Mucosa of stomach (tissue), 1 donor: ENCODE measurements around the gene TRIM73.
"Not testable (repeated sequence)": the region's sequence is repeated elsewhere in the genome, so short reads cannot be mapped to it uniquely, and the experiment has no call there.

ENCODE experiments used
- H3K27me3 ChIP-seq: one replicate; pipeline ENCODE4 v1.7.0; 2013; ENCODE audit warnings: mild to moderate bottlenecking, low read length; ENCODE audit not compliant: control insufficient read depth, insufficient read depth
- H3K36me3 ChIP-seq: one replicate; pipeline ENCODE4 v1.7.0; 2013; ENCODE audit warnings: low read length; ENCODE audit not compliant: control insufficient read depth, insufficient read depth
- H3K4me1 ChIP-seq: one replicate; pipeline ENCODE4 v1.7.0; 2013; ENCODE audit warnings: mild to moderate bottlenecking, low read length; ENCODE audit not compliant: control insufficient read depth, insufficient read depth
- H3K4me3 ChIP-seq: one replicate; pipeline ENCODE4 v1.7.0; 2013; ENCODE audit warnings: low read length
- H3K9ac ChIP-seq: one replicate; pipeline ENCODE4 v1.7.0; 2013; ENCODE audit warnings: mild to moderate bottlenecking, low read length, moderate library complexity
- H3K9me3 ChIP-seq: one replicate; pipeline ENCODE4 v1.7.0; 2013; ENCODE audit warnings: mild to moderate bottlenecking, low read length, moderate library complexity; ENCODE audit not compliant: control insufficient read depth
- donor health status: Pancreatic carcinoma.

TRIM73 gene

DNA sequence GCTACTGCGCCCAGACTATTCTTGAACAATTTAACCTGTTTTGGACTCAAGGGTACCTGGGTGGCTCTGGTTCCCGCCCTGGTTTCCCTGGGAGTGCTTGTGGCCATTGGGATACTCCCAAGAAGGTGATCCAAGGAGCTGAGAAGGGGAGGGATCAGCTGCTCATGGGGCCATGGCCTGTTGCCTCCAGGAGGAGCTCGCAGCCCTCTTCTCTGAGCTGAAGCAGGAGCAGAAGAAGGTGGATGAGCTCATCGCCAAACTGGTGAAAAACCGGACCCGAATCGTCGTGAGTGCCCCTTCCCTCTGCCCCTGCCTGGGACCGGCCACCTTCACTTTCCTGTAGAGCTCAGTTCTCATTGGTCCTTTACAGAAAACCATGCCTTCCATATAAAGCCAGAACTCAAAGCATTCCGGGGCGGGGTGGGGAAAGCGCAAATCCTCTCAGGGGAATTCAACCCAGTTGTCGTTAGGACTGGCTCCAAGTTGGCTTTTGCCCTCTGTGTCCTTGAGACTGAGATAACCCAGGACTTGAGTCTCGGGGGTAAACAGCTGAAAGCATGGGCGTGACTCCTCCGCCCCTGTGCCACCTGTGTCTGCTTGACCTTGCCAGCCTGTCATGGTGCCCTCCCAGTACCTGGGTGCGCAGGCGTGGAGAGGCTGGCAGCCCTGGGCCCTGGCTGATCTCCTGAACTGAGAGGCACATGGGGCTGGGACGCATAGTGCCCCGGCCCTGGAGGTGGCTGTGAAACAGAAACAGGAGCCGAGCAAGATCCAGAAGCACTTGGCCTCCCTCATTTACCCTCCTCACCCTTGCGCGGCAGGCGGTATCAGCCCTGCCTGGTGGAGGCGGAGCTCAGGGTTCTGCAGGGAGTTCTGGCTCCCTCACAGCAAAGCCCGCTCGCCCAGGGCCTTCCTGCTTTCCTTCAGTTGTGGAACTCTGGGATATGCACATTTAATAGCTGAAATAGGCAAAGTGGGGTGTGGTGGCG lies 8.3 kb downstream of the TRIM73 start:
- not testable (repeated sequence) for H3K4me3 ChIP-seq, H3K36me3 ChIP-seq, H3K9me3 ChIP-seq, H3K27me3 ChIP-seq, H3K9ac ChIP-seq, H3K4me1 ChIP-seq

DNA sequence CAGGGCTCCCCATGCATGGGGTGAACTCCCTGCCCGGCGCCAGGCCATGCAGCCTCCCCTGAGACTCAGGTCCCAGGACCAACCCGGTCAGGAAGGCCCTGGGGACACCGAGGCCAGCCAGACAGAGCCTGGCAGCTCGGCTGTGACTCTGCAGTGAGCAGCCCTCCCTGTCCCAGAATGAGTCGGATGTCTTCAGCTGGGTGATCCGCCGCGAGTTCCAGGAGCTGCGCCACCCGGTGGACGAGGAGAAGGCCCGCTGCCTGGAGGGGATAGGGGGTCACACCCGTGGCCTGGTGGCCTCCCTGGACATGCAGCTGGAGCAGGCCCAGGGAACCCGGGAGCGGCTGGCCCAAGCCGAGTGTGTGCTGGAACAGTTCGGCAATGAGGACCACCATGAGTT lies 9.2 kb downstream of the TRIM73 start:
- H3K36me3 ChIP-seq, H3K4me3 ChIP-seq, H3K9me3 ChIP-seq, H3K27me3 ChIP-seq, H3K9ac ChIP-seq, H3K4me1 ChIP-seq: not testable (repeated sequence)

DNA sequence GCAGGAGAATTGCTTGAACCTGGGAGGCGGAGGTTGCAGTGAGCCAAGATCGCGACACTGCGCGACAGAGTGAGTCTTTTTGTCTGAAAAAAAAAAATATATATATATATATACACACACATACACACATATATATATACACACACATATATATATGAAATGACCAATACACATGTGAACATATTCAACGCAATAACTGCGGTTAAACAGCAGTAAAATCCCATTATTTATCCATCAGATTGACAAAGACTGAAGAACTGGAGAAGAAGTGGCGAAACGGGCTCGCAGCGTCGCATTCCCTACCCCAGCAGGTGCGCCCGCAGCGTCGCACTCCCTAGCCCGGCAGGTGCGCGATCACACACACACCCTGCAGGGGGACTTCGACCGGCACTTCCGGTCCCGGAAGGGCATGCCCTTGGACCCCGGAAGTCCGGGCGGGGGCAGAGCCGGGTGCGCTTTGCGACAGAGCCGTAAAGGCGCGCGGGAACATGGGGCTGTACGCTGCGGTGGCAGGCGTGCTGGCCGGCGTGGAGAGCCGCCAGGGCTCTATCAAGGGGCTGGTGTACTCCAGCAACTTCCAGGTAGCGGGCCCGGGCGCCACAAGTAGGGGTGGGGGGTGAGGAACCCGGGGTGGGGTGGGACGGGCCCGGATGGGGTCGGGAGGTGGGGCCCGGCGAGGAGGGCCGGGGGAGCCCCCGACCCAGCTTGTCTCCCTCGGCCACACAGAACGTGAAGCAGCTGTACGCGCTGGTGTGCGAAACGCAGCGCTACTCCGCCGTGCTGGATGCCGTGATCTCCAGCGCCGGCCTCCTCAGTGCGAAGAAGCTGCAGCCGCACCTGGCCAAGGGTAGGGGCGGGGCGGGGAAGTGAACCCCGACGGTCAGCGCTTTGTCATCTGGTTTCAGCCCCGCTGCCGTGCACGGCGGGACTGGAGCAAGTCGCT lies 14.7 kb downstream of the TRIM73 start:
- H3K27me3 ChIP-seq, H3K4me3 ChIP-seq, H3K9ac ChIP-seq, H3K4me1 ChIP-seq, H3K36me3 ChIP-seq, H3K9me3 ChIP-seq: not testable (repeated sequence)

DNA sequence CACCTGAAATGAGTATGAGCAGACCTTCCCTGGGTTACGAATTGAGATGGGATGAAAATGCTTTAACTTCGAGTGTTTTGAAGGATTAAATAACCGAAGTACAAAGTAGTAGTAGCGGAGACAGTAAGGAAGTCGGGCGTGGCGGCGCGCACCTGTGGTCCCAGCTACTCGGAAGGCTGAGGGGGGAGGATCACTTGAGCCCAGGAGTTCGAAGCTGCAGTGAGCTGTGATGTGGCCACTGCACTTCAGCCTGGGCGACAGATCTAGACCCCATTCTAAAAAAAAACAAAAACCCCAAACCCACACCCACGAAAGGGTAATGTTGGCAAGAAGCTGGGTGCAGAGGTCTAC lies 15.4 kb downstream of the TRIM73 start:
- H3K9ac ChIP-seq, H3K9me3 ChIP-seq, H3K4me1 ChIP-seq, H3K4me3 ChIP-seq, H3K27me3 ChIP-seq, H3K36me3 ChIP-seq: not testable (repeated sequence)

DNA sequence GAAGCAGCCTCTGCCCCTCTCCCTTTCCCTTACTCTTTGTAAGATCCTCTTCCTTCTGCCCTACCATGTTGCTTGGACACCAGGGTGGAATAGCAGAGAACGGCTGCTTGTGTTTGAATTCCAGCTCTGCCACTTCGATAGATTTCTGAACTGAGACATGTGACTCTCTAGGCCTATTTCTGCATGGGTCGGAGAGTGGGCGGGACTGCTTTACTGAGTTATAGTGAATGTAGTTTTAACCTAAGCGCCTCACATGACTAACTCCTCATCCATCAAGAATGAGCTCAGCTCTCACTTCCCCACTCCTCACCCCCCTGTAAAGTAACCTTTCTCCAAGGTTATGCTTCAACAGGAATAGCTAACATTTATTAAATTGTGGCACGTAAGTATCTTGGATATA lies 18.8 kb downstream of the TRIM73 start:
- not testable (repeated sequence) for H3K4me3 ChIP-seq, H3K36me3 ChIP-seq, H3K9ac ChIP-seq, H3K4me1 ChIP-seq, H3K9me3 ChIP-seq, H3K27me3 ChIP-seq

DNA sequence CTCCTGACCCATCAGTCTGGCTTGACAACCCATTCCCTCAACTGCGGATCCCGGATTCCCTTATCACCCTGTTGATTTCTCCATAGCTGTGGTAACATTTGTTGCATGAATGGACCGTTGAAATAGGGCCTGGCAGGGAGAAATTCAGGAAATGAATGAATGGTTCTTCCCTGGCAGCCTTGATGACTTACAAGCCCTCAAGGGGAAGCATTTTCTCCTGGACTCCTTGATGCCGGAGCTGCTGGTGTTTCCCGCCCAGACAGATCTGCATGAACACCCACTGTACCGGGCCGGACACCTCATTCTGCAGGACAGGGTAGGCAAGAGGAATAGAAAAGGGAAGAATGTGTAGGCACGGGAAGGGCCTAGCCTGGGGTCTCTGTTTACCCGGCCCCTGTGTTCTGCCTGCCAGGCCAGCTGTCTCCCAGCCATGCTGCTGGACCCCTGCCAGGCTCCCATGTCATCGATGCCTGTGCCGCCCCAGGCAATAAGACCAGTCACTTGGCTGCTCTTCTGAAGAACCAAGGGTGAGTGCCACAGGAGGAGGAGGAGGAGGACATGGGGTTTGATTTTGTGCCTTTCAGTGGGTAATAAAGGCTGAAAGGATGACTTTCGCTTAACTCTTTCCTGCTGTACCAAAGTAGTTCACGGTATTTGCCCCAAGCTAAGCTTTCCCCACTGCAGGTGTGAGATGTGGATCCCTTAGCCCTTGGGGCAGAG lies 19.4 kb downstream of the TRIM73 start:
- H3K9me3 ChIP-seq, H3K9ac ChIP-seq, H3K4me3 ChIP-seq, H3K36me3 ChIP-seq, H3K4me1 ChIP-seq, H3K27me3 ChIP-seq: not testable (repeated sequence)

DNA sequence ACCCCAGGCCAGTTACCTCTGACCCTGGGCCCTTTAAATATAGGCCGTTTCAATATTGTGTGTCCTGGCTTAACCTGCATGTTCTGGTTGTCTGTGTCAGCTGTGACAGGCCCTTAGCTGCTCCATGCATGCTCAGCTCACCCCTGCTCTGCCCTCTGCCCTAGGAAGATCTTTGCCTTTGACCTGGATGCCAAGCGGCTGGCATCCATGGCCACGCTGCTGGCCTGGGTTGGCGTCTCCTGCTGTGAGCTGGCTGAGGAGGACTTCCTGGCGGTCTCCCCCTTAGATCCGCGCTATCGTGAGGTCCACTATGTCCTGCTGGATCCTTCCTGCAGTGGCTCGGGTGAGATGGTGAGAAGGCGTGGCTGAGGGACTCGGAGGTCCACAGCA lies 20.0 kb downstream of the TRIM73 start:
- H3K4me3 ChIP-seq, H3K9me3 ChIP-seq, H3K36me3 ChIP-seq, H3K9ac ChIP-seq, H3K27me3 ChIP-seq, H3K4me1 ChIP-seq: not testable (repeated sequence)

DNA sequence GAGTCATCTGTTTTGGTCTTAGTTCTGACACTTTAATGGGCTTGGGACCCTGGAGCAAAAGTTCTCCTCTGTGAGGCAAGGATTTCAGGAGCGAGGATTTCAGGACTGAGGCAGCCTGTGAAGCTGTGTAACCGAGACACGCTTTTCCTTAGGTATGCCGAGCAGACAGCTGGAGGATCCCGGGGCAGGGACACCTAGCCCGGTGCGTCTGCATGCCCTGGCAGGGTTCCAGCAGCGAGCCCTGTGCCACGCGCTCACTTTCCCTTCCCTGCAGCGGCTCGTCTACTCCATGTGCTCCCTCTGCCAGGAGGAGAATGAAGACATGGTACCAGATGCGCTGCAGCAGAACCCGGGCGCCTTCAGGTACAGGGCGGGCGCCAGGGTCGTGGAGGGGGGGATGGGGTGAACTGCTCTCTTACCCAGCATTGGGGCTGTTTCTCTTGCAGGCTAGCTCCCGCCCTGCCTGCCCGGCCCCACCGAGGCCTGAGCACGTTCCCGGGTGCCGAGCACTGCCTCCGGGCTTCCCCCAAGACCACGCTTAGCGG lies 20.5 kb downstream of the TRIM73 start:
- H3K4me1 ChIP-seq, H3K9me3 ChIP-seq, H3K36me3 ChIP-seq: not testable (repeated sequence)

DNA sequence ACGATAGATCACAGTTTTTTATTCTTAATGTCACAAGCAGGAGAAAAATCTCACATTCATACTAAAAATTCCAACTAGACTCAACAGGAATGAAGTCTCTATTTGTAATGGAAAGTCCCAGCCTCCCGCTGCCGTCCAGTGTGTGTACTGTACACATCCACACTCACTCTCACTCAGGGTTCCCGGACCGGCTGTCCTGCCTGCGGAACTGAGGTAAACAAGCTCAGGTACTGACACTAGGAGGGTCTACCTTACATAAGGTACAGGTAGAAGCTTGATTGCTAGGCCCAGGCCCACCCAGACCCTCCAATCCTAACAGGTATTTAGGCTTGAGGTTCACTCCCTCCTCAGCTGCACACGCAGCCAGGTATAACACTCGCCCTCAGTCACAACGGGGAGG lies 21.4 kb downstream of the TRIM73 start:
- not testable (repeated sequence) for H3K27me3 ChIP-seq

More for the DNA sequence above, 20.5 kb downstream of the TRIM73 start:
- not testable (repeated sequence) for H3K9ac ChIP-seq, H3K27me3 ChIP-seq, H3K4me3 ChIP-seq

DNA sequence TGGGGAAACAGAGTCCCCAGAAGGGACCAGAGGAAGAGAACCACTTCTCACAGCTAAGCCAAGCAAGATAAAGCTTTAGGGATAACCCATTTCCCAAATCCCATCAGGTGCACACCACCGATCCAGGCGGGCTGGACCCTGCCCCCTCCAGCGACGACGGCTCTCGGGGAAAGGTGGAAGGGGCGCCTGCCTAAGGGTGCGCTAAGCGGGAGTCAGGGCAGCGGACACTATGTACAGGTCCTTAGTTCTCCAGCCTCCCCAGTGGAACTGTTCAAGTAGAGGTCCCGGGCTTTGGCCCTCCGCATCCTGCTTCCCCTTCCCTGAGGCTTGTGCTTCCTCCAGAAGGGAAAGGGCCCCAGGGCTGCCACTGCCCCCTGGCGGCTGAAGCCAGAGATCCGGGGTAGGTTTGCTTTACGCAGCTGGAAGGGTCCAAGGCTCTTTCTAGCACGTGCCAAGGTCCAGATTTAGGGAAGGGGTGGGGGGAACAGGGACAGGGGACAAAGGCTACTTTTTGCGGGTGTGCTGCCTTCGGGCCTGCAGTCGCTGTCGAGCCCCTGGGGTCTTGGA lies 22.9 kb downstream of the TRIM73 start:
- H3K9me3 ChIP-seq, H3K27me3 ChIP-seq, H3K4me1 ChIP-seq, H3K9ac ChIP-seq, H3K36me3 ChIP-seq, H3K4me3 ChIP-seq: not testable (repeated sequence)

More for the DNA sequence above, 21.4 kb downstream of the TRIM73 start:
- H3K4me1 ChIP-seq, H3K4me3 ChIP-seq, H3K9me3 ChIP-seq, H3K9ac ChIP-seq, H3K36me3 ChIP-seq: not testable (repeated sequence)

DNA sequence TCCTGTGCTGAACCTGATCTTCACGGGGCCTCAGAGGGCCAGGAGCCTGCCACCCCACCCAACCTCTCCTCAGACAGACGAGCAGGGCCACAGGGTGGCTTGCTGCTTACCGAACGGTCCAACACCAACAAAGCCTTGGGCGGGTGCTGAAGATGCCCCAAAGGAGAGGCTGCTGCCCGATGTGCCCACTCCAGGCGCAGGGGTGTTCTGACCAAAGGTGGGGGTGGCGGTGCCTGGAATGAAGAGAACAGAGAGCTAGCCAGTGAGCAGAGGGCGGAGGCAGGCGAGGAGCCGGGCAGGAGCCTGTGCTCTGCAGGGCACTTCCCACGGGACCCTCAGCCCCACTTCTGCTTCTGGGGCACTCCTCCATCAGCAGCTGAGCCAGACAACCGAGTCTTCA lies 23.8 kb downstream of the TRIM73 start:
- H3K27me3 ChIP-seq, H3K4me3 ChIP-seq, H3K4me1 ChIP-seq, H3K9ac ChIP-seq, H3K9me3 ChIP-seq, H3K36me3 ChIP-seq: not testable (repeated sequence)
